ENCODE data around the gene GHITM. TPM values are rescaled to one million over a fixed set of nuclear protein-coding genes. Genes with fewer than 3 reads are reported as not detected.

Gene GHITM
- total and polyA plus RNA-seq, 5 donors: 274 to 430 (median 306) TPM

DNA sequence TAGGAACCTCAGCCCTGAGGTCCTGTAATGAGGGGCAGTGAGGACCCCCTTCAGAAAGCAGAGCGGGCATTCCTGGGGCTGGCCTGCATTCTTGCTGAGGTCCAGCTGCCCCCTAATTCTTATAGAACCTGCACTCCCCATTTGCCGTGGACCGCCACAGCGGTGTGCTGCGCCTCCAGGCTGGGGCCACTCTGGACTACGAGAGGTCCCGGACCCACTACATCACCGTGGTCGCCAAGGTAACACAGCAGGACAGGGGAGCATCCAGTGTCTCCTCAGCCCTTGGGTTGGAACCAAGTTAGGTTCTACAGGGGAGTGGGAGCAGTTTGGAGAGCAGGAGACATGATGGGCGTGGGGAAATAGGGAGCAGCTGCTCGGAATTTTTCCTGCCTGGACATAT, 62.4 kb downstream of the GHITM start:
- DNase-seq (no peak), ATAC-seq (no peak)
- Histone ChIP-seq H3K4me1 (ENCODE audit: control insufficient read depth, insufficient read depth, low read length) (no peaks in the 10 kb centered on the region), H3K27ac (ENCODE audit: low read length) (no peak overlapping the region), H3K9me3 (ENCODE audit: control insufficient read depth, low read length) (no peaks in the 10 kb centered on the region), H3K4me3 (ENCODE audit: low read length) (no peak overlapping the region), H3K27me3 (ENCODE audit: control insufficient read depth, insufficient read depth) (no peaks in the 10 kb centered on the region)
- intact Hi-C loops (cut with DNase I): loop anchor here in 1 of 4 donors (10.0 kb wide), 1 partner anchor 57 kb away; no protein-coding TSS in a partner anchor
- 89% methylated on average over 11 of the region's 11 CpGs for WGBS

DNA sequence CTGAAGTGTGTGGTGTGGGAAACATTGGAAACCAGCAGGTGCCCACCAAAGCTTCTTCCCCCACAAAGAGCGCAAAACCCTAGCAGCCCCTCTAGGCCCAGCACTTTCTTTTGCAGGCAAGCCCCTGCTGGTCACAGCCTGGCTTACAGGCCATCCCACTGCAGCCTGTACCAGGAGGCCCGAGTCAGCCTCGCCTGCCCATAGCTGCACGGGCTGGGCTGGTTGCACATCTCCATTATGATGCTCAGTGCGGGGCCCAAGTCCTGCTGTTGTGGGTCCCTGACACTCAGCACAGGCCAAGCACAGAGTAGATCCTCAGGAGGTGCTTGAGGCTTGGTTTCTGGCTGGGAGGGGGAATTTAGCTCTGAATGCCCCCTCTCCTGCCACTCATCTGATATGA, 63.0 kb downstream of the GHITM start:
- ATAC-seq: no peak
- no peak for DNase-seq
- Histone ChIP-seq H3K9me3 (ENCODE audit: control insufficient read depth, low read length) (no peaks in the 10 kb centered on the region), H3K27me3 (ENCODE audit: control insufficient read depth, insufficient read depth) (no peaks in the 10 kb centered on the region), H3K4me3 (ENCODE audit: low read length) (no peak overlapping the region), H3K27ac (ENCODE audit: low read length) (no peak overlapping the region), H3K4me1 (ENCODE audit: control insufficient read depth, insufficient read depth, low read length) (no peaks in the 10 kb centered on the region)
- intact Hi-C loops (cut with DNase I): loop anchor here in 1 of 4 donors (10.0 kb wide), 1 partner anchor 58 kb away; no protein-coding TSS in a partner anchor
- 88% methylated on average over 5 of the region's 5 CpGs for WGBS

Other genes starting within 250 kb of the GHITM start
- gene GPR15LG, start 34.3 kb downstream of the GHITM start, total RNA-seq: not detected
- not detected for gene GPR15LG, start 34.3 kb downstream of the GHITM start, polyA plus RNA-seq
- 1 to 10 TPM; 2.4 to 9.1 (median 5.3) TPM for gene CDHR1, start 55.0 kb downstream of the GHITM start, total RNA-seq
- gene CDHR1, start 55.0 kb downstream of the GHITM start, polyA plus RNA-seq: 3.6 TPM
- gene LRIT2, start 86.0 kb downstream of the GHITM start, total RNA-seq: not detected
- not detected for gene LRIT2, start 86.0 kb downstream of the GHITM start, polyA plus RNA-seq
- gene LRIT1, start 102.0 kb downstream of the GHITM start, total RNA-seq: under 1 TPM in 1 of 4 donors, not detected in 3; 0.09 TPM
- gene LRIT1, start 102.0 kb downstream of the GHITM start, polyA plus RNA-seq: not detected
- under 1 TPM in 3 of 4 donors, not detected in 1; 0.36 to 0.79 (median 0.49) TPM for gene RGR, start 105.5 kb downstream of the GHITM start, total RNA-seq
- gene RGR, start 105.5 kb downstream of the GHITM start, polyA plus RNA-seq: 2.2 TPM
- gene CCSER2, start 189.1 kb downstream of the GHITM start, total RNA-seq: 100 to 1,000 TPM; 119 to 176 (median 153) TPM
- 30.7 TPM for gene CCSER2, start 189.1 kb downstream of the GHITM start, polyA plus RNA-seq